Hepatocyte (in vitro differentiated cells): ENCODE data around the gene ATXN1.

Experiments used
- CTCF ChIP-seq: fragments of 200-600 bp; sonication (generic); IDR thresholded peaks from 2 replicates; pipeline ENCODE4 v1.5.1; 2016; ENCODE audit warnings: antibody characterized with exemption, mild to moderate bottlenecking; ENCODE audit not compliant: poor library complexity
- EZH2 ChIP-seq: fragments of 200-600 bp; sonication (generic); IDR thresholded peaks from 2 replicates; pipeline ENCODE4 v1.6.1; 2016; ENCODE audit warnings: antibody characterized with exemption, mild to moderate bottlenecking, borderline replicate concordance

GRCh38 chr6:16700916-16701234, 60.4 kb downstream of the ATXN1 start:
- TF ChIP-seq CTCF = no peak
- no peak for TF ChIP-seq EZH2
